Panc1 (cell line): Measurements from ENCODE around the gene KIRREL3. TPM values are rescaled to one million over a fixed set of nuclear protein-coding genes. Genes with fewer than 3 reads are reported as not detected.

ENCODE experiments used
- ATAC-seq: fragments of 200-7000 bp; cut with Tn5 transposase; 2 replicates; pipeline ENCODE4 v1.9.1; 2020; ENCODE audit warnings: mild to moderate bottlenecking, moderate library complexity
- BruUV-seq: library from RNA; stranded (reverse); fragments of 400-500 nt; replicated peaks from 2 replicates; lab custom pipeline; 2021; lab: Mats Ljungman, UMichigan
- CTCF ChIA-PET: fragments of 300-600 bp; sonication (Branson Sonifier 250); formaldehyde crosslinking; loops from one replicate; lab custom pipeline; 2022; ENCODE audit warnings: antibody characterized with exemption; lab: Charles Lee
- POLR2A ChIA-PET: fragments of 300-600 bp; sonication (Branson Sonifier 250); formaldehyde crosslinking; loops from one replicate; lab custom pipeline; 2022; ENCODE audit warnings: antibody characterized with exemption; lab: Charles Lee
- DNase-seq: peaks from one replicate; pipeline ENCODE4 v3.0.0-alpha.2; 2010; ENCODE audit warnings: low read depth, low spot score
- H3K27ac ChIP-seq: 2 replicates; pipeline ENCODE4 v1.5.1; 2011; ENCODE audit warnings: mild to moderate bottlenecking, low read length, inconsistent platforms
- H3K27me3 ChIP-seq: fragments of 200-500 bp; sonication (Bioruptor generic); 2 replicates; pipeline ENCODE4 v1.6.0; 2014; ENCODE audit warnings: low read length, inconsistent platforms; ENCODE audit not compliant: control insufficient read depth, insufficient read depth
- H3K36me3 ChIP-seq: fragments of 200-500 bp; sonication (Bioruptor generic); 2 replicates; pipeline ENCODE4 v1.5.1; 2014; ENCODE audit warnings: inconsistent platforms, mild to moderate bottlenecking, low read length, moderate library complexity; ENCODE audit not compliant: control insufficient read depth, insufficient read depth
- H3K4me1 ChIP-seq: 2 replicates; pipeline ENCODE4 v1.5.1; 2011; ENCODE audit warnings: inconsistent platforms, mild to moderate bottlenecking, low read length, moderate library complexity; ENCODE audit not compliant: control insufficient read depth, insufficient read depth
- H3K4me3 ChIP-seq, 2 experiments: 2 replicates each; pipeline ENCODE4 v1.5.1; 2011 to 2012; ENCODE audit warnings: low read depth in 2 of 2, low read length in 2 of 2, mild to moderate bottlenecking in 2 of 2, inconsistent platforms in 1 of 2, moderate library complexity in 1 of 2
- H3K9me3 ChIP-seq: fragments of 200-500 bp; sonication (Bioruptor generic); 2 replicates; pipeline ENCODE4 v1.5.1; 2014; ENCODE audit warnings: low read depth, mild to moderate bottlenecking, inconsistent platforms, low read length, moderate library complexity; ENCODE audit not compliant: control insufficient read depth, insufficient read depth
- POLR2AphosphoS5 ChIP-seq: IDR thresholded peaks from 2 replicates; pipeline ENCODE4 v1.6.1; 2012; ENCODE audit warnings: mild to moderate bottlenecking, low read depth, low read length, moderate library complexity
- SIN3A ChIP-seq: IDR thresholded peaks from 2 replicates; pipeline ENCODE4 v1.6.1; 2012; ENCODE audit warnings: low read depth, mild to moderate bottlenecking, low read length, moderate library complexity, borderline replicate concordance; ENCODE audit not compliant: insufficient read depth
- TCF7L2 ChIP-seq: IDR thresholded peaks from 2 replicates; pipeline ENCODE4 v1.6.1; 2011; ENCODE audit warnings: mild to moderate bottlenecking, low read depth, low read length, inconsistent platforms
- in situ Hi-C: cut with HindIII; loops from 2 replicates; pipeline ENCODE4 v1.10.0; 2016; ENCODE audit warnings: low sequenced_read_pairs, low pct_unique_long_range_greater_than_20kb
- intact Hi-C: fragments of 100-400 bp; cut with micrococcal nuclease; formaldehyde crosslinking; loops from one replicate; pipeline ENCODE4 v1.10.0; 2022; ENCODE audit not compliant: unreplicated experiment
- total RNA-seq: library from RNA; stranded (reverse); gene quantifications from one replicate; pipeline ENCODE4 v1.2.1, GENCODE V29; 2021; ENCODE audit not compliant: unreplicated experiment
- TF ChIP-seq, protein P1 (sequence below), 2 experiments: IDR thresholded peaks; 2 replicates each; pipeline ENCODE4 v1.6.1; 2011 to 2012; ENCODE audit warnings: low read depth in 2 of 2, control low read depth in 1 of 2, low read length in 1 of 2, mild to moderate bottlenecking in 1 of 2, moderate library complexity in 1 of 2; ENCODE audit not compliant: insufficient read depth in 1 of 2
- TF ChIP-seq, protein P2 (sequence below): fragments of 450-650 bp; IDR thresholded peaks from 2 replicates; pipeline ENCODE4 v1.5.1; 2017; ENCODE audit warnings: mild to moderate bottlenecking

Gene KIRREL3
- total RNA-seq, 1 experiment from 2014 or later, result 0.36 TPM

DNA sequence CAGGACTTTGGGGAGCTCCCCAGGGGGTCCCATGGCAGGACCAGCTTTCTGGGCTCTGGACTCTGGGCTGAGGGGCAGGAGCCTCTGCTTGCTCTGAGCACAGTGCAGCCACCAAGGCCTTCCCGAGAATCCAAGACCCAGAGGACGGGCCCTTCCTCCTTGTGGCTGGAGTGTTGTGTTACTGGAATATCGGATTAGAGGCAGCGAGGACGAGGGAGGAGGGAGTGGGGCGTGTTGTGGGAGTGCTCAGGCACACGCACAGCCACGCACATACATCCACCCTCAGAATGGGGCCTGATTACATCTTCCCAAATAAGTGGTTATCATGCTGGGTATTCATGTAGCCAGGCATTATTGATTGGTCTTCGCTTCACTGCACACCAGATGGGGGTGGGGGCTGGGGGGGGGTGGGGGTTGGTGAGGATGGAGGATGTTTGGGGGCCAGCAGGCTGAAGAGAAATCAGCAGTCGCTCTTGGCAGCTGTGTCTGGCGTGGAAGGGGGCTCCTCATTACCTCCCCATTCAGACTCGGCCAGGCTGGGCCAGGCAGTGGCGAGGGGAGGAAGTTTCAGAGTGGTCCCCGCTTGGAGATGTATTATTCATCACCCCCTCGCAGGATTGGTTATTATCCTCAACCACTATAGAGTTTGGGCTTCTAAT, 524.2 kb downstream of the KIRREL3 start:
- Histone ChIP-seq H3K36me3 (no peaks in the 10 kb centered on the region), H3K27me3 (no peaks in the 10 kb centered on the region), H3K4me3 (no peak overlapping the region), H3K4me1 (peaks cover 3% of the 10 kb centered on the region; the same call in 1 of the 2 replicates), H3K9me3 (no peaks in the 10 kb centered on the region), H3K27ac (no peak overlapping the region)
- ChIA-PET CTCF (no interaction called here), POLR2A (interaction anchor here (0.6 kb wide), 1 partner anchor 1600 kb away, joined by 4 read pairs; no protein-coding TSS in a partner anchor)
- no peak for DNase-seq
- no peak for TF ChIP-seq POLR2AphosphoS5
- TF ChIP-seq TCF7L2, result no peak
- no peak for TF ChIP-seq SIN3A
- TF ChIP-seq, protein P1, sequence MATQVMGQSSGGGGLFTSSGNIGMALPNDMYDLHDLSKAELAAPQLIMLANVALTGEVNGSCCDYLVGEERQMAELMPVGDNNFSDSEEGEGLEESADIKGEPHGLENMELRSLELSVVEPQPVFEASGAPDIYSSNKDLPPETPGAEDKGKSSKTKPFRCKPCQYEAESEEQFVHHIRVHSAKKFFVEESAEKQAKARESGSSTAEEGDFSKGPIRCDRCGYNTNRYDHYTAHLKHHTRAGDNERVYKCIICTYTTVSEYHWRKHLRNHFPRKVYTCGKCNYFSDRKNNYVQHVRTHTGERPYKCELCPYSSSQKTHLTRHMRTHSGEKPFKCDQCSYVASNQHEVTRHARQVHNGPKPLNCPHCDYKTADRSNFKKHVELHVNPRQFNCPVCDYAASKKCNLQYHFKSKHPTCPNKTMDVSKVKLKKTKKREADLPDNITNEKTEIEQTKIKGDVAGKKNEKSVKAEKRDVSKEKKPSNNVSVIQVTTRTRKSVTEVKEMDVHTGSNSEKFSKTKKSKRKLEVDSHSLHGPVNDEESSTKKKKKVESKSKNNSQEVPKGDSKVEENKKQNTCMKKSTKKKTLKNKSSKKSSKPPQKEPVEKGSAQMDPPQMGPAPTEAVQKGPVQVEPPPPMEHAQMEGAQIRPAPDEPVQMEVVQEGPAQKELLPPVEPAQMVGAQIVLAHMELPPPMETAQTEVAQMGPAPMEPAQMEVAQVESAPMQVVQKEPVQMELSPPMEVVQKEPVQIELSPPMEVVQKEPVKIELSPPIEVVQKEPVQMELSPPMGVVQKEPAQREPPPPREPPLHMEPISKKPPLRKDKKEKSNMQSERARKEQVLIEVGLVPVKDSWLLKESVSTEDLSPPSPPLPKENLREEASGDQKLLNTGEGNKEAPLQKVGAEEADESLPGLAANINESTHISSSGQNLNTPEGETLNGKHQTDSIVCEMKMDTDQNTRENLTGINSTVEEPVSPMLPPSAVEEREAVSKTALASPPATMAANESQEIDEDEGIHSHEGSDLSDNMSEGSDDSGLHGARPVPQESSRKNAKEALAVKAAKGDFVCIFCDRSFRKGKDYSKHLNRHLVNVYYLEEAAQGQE (IDR thresholded peaks at IDR 0.05; ENCODE audit: insufficient read depth in 1 of 2, low read depth in 2 of 2, low read length in 1 of 2), result no peak
- TF ChIP-seq, protein P2, sequence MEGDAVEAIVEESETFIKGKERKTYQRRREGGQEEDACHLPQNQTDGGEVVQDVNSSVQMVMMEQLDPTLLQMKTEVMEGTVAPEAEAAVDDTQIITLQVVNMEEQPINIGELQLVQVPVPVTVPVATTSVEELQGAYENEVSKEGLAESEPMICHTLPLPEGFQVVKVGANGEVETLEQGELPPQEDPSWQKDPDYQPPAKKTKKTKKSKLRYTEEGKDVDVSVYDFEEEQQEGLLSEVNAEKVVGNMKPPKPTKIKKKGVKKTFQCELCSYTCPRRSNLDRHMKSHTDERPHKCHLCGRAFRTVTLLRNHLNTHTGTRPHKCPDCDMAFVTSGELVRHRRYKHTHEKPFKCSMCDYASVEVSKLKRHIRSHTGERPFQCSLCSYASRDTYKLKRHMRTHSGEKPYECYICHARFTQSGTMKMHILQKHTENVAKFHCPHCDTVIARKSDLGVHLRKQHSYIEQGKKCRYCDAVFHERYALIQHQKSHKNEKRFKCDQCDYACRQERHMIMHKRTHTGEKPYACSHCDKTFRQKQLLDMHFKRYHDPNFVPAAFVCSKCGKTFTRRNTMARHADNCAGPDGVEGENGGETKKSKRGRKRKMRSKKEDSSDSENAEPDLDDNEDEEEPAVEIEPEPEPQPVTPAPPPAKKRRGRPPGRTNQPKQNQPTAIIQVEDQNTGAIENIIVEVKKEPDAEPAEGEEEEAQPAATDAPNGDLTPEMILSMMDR, result no peak
- in situ Hi-C loops (no loop called here), intact Hi-C loops (no loop called here)
- BruUV-seq, result no TSS peak
- ATAC-seq, result no peak

DNA sequence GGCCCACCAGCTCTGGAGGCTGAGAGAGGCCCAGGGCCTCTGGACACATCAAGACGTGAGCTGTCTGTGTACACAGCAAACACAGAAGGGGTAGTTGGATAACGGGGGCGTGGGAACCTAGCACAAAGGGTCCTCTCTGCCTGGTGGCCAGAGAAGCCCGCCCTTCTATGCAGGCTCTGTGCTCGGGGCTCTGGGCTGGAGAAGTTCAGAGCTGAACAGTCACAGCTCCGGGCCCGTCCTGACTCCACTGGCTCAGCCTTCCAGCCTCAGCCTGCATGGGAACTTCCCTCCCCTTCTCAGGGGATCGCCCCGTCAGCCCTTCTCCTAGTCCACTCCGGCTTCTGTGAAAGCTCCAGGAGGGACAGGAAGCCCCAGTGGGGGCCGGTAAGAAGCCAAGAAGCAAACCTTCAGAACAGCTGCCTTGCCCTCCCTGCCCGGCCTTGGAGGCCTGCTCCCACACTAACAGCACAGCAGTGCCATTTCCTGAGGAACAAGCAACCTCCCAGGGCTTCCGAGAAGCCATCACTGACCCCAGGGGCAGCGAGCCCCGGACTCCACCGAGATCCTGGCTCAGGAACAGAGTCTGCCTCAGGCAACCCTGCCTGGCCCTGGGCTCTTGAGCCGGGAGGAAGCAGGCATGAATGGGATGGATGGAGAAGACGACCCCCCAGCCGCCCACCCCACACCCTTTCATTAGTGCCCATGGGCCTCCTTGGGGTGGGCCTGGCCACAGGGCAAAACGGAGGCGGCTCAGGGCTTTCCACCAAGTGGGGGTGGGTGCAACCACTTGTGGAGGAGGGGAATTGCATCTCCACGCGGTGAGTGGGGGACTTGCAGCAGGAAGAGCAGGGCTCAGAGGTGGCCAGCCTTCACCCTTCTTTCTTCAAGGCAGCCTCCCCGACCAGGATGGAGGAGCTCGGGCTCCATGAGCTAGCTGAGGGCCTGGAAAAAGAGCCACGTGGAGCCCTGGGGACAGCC, 525.3 kb downstream of the KIRREL3 start:
- ATAC-seq, result no peak
- Histone ChIP-seq H3K27me3 (no peaks in the 10 kb centered on the region), H3K4me3 (no peak overlapping the region), H3K4me1 (peaks cover under 1% of the 10 kb centered on the region; the same call in 1 of the 2 replicates), H3K36me3 (no peaks in the 10 kb centered on the region), H3K27ac (no peak overlapping the region), H3K9me3 (no peaks in the 10 kb centered on the region)
- DNase-seq, result no peak
- in situ Hi-C loops (no loop called here), intact Hi-C loops (no loop called here)
- POLR2A ChIA-PET, result no interaction called here
- CTCF ChIA-PET, result no interaction called here
- no TSS peak for BruUV-seq
- TF ChIP-seq POLR2AphosphoS5, result no peak
- no peak for TF ChIP-seq TCF7L2
- TF ChIP-seq, protein P1 (IDR thresholded peaks at IDR 0.05; ENCODE audit: insufficient read depth in 1 of 2, low read depth in 2 of 2, low read length in 1 of 2), result no peak
- no peak for TF ChIP-seq SIN3A
- TF ChIP-seq, protein P2, result no peak
